Measurements from ENCODE around the gene IL1RAP. TPM values are rescaled to one million over a fixed set of nuclear protein-coding genes. Genes with fewer than 3 reads are reported as not detected.

The IL1RAP gene
- total and polyA plus RNA-seq, 8 donors: 20.1 to 32.5 (median 21.0) TPM

DNA sequence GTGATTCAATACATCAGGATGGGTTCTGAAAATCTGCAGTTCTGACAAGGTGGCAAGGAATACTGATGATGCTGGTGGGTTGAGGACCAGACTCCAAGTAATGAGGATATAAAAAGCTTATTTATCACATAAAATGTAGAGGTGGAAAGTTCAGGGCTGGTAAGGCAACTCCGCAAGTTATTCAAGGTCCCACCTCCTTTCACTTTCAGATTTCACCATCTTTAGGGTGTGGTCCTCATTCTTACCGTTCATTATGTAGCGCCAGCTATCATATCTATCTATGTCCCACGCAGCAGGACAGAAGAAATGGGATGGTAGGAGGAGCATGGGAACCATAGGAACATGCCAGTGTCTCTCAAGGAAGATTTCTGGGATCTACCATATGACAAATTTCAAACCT lies 80.3 kb downstream of the IL1RAP start:
- Histone ChIP-seq H3K4me1 (peaks cover 5 to 15% of the 10 kb centered on the region in 2 donors), H3K36me3 (no peaks in the 10 kb centered on the region), H3K27ac (no peak overlapping the region), H3K9me3 (no peaks in the 10 kb centered on the region), H3K27me3 (no peaks in the 10 kb centered on the region), H3K4me3 (no peak overlapping the region)
- DNase-seq: no peak
- intact Hi-C loops (cut with DNase I): no loop called here
- TF ChIP-seq, protein P1, sequence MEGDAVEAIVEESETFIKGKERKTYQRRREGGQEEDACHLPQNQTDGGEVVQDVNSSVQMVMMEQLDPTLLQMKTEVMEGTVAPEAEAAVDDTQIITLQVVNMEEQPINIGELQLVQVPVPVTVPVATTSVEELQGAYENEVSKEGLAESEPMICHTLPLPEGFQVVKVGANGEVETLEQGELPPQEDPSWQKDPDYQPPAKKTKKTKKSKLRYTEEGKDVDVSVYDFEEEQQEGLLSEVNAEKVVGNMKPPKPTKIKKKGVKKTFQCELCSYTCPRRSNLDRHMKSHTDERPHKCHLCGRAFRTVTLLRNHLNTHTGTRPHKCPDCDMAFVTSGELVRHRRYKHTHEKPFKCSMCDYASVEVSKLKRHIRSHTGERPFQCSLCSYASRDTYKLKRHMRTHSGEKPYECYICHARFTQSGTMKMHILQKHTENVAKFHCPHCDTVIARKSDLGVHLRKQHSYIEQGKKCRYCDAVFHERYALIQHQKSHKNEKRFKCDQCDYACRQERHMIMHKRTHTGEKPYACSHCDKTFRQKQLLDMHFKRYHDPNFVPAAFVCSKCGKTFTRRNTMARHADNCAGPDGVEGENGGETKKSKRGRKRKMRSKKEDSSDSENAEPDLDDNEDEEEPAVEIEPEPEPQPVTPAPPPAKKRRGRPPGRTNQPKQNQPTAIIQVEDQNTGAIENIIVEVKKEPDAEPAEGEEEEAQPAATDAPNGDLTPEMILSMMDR (IDR thresholded peaks at IDR 0.05): no peak
- ATAC-seq: no peak

DNA sequence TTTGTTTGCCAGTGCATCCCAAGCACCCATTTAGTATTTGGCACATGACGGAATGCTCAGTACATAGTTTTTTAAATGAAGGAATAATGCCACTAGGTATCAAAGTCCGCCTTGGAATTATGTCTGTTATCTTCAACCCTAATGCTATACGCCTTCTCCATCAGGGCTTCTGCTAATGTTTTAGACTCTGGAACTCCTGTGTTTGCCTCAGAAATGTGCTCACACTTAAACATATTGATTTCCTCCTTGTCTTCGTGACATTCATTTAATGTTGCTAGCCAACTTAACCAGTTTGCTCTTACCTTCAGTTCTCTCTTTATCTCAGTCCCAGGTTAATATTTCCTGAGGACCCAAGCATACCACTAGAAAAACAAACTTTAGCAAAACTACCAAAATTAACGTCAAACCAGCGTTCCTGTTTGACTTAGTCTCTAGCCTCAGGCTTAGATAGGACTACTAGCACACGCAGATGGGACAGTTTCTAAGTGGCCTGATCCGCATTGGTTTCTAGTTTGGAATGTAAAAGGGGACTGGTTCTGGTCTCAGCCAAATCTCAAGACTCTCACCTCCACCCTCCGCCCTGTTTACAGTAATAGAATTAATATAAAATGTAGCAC lies 81.4 kb downstream of the IL1RAP start:
- ATAC-seq (no peak), DNase-seq (no peak)
- Histone ChIP-seq H3K27ac (no peak overlapping the region), H3K4me1 (peaks cover 5 to 15% of the 10 kb centered on the region in 2 donors), H3K36me3 (no peaks in the 10 kb centered on the region), H3K4me3 (no peak overlapping the region), H3K27me3 (no peaks in the 10 kb centered on the region), H3K9me3 (no peaks in the 10 kb centered on the region)
- TF ChIP-seq, protein P1 (IDR thresholded peaks at IDR 0.05): no peak
- intact Hi-C loops (cut with DNase I): no loop called here

DNA sequence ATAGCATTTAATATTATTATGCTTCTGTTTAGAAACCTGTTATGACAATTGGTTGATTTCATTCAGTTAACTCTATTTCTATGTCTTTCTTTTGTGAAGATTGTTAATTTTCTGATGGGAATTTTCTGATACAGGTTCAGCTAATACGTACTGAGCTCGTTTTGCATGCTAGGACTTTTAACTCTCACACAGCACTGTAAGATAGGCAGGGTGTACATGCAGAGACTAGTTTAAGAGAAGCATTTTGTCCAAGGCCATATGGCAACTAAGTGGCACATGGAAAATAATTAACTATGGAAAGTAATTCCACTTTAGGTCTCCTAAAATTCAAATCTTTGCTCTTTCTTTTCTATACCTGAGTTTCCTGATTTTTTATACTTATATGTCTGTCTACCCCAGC lies 81.9 kb downstream of the IL1RAP start:
- no peak for DNase-seq
- intact Hi-C loops (cut with DNase I): no loop called here
- TF ChIP-seq, protein P1 (IDR thresholded peaks at IDR 0.05): no peak
- Histone ChIP-seq H3K36me3 (no peaks in the 10 kb centered on the region), H3K27ac (no peak overlapping the region), H3K4me1 (peaks cover 5 to 15% of the 10 kb centered on the region in 2 donors), H3K27me3 (no peaks in the 10 kb centered on the region), H3K4me3 (no peak overlapping the region), H3K9me3 (no peaks in the 10 kb centered on the region)
- no peak for ATAC-seq

DNA sequence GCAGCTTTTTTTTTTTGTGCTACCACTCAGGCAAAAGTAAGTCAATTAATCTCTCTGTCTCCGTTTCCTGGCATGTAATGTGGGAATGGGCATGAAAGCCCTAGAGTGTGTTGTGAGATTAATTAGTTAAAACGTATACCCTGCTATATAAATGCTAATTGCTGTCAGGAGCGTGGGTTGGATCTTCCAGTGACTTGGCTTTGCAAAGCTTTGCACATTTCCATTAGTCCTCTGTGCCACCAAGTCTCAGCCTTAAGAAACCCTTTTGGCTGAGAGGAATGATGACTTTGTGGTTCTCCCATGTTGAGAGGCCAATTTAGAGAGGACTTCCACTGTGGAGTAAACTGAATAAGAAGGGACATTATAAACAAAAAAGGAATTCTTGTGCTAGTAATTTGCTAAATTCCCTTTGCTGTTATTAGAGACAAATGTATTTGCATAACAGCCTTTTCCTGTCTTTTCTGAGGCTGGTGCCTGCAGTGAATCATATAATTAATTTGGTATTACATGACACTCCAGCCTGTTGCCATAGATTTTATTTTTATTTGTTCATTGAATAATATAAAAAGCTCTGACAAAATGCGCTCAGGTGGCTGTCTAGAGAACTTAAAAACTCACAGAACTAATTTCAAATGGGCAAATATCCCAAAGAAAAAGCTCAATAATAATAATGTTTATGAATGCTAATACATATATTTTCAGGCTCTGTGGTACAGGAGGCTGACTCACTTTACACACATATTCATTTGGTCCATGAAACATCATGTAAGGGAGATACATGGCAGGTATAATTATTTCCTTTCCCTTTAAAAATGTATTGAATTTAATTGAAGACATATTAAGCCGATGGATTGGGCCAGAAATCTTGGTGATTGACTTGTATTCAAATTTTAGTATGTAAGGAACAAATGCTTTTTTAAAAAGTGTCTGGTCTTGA lies 82.7 kb downstream of the IL1RAP start:
- TF ChIP-seq, protein P1 (IDR thresholded peaks at IDR 0.05): no peak
- Histone ChIP-seq H3K27ac (peak overlapping the region in 1 of 2 donors; percentile 24), H3K36me3 (no peaks in the 10 kb centered on the region), H3K27me3 (no peaks in the 10 kb centered on the region), H3K4me1 (peaks cover 5 to 15% of the 10 kb centered on the region in 2 donors), H3K9me3 (no peaks in the 10 kb centered on the region), H3K4me3 (no peak overlapping the region)
- intact Hi-C loops (cut with DNase I): no loop called here
- no peak for DNase-seq
- no peak for ATAC-seq

DNA sequence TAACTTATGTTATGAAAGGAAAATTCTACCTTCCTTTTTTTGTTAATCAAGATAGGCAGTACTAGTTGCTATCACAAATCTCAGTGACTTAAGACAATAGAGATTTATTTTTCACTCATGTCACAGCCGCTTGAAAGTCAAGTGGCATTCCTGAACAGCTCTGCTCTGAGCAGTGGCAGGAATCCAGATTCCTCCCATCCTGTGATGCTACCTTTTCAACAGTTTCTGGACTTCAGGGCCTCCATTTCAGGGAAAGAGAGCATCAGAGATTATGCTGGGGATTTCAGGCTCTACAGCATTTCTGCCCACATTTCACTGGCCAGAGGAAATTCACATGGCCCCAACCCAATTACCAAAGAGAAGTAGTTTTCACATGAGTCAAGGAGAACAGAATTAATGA lies 83.4 kb downstream of the IL1RAP start:
- peaks cover 5 to 15% of the 10 kb centered on the region in 2 donors for H3K4me1 ChIP-seq
- H3K27me3 ChIP-seq: no peaks in the 10 kb centered on the region
- DNase-seq (no peak), ATAC-seq (peak; percentile 82)
- intact Hi-C loops (cut with DNase I): no loop called here
- H3K36me3 ChIP-seq: no peaks in the 10 kb centered on the region
- TF ChIP-seq, protein P1 (IDR thresholded peaks at IDR 0.05): no peak
- no peak overlapping the region for H3K4me3 ChIP-seq
- H3K27ac ChIP-seq: no peak overlapping the region
- no peaks in the 10 kb centered on the region for H3K9me3 ChIP-seq

Data from left lung (tissue), 10 donors.